ENCODE data around the gene LRRC8B.
"Not testable (repeated sequence)": the region's sequence is repeated elsewhere in the genome, so short reads cannot be mapped to it uniquely, and the experiment has no call there.

LRRC8B gene

DNA sequence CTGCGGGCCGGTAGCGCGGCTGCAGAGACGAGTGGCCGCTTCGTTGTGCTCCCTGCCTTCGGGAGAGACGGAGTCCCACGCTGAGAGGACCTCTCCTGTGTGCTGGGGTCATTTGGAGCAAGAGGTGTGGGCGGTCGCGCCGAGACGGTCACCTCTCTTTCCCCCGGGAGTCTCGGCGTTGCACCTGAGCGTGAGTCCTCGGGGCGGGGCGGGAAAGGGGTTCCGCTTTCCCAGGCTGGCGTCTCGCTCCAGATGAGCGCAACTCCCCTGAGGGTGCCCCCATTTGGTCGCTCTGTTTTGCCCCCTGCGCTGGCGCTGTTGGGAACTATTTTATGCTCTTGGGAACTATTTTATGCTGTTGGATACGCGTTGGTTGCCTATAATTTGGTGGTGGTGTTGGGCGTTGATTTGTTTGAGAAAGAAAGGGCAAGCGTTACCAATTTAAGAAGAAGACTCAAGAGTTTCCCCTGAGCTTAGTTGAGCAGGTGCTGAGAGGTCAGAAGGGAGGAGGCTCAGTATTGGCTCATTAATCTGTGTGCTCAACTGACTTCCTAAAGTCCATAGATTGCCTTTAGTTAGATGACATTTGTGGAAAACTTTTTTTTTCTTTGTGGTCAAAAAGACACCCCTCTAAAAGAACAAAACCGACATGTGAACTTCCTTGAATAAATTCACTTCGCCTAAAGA, 683 bp downstream of the LRRC8B start:
- DNase-seq, result peak; percentile 43 to 73 (median 54)

DNA sequence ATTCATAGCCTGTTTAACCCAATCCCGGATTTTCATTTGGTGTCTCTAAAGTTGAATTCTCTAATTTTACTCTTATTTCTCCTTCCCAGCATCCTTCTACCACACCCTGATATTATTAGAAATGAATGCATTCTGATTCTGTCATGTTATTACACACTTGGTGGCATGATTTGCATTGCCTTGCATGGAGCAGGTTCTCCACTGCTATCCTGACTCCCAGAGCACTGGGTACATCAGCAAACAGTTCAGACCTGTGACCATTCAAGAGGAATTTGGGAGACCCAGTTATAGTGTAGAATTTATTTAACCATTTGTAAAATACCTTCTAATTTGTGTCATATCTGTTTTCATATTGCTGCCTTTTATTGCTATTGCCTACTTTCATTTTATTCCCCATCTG, 2.6 kb downstream of the LRRC8B start:
- DNase-seq, result no peak

DNA sequence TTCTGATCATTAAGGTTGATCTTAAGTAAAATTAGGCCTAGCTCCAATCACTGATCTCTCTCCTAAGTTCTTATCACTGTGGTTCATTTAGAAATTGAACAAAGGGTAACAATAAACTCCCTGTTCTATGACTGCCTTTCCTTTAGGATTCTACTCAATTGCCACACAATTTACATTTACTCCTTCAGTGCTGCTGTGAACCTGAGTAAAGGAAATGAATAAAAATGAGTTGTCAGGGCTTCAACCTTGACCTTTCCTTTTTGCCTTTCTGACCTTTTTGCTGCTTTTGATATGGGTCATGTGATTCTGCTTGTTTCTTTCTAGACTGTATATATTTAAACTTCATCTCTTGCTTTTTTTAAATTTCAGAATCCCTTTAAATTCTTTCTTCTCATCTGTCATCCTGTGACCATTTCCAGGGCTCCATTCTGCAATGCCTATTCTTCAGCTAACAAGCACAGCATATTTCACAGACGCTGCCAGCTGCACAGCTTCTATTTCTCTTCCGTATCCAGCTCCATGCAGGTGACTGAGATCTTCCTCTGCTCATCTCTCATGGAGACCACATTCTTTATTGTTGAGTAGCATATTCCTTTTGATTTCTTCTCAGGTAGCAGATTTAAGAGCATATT, 3.2 kb downstream of the LRRC8B start:
- no peak for DNase-seq

DNA sequence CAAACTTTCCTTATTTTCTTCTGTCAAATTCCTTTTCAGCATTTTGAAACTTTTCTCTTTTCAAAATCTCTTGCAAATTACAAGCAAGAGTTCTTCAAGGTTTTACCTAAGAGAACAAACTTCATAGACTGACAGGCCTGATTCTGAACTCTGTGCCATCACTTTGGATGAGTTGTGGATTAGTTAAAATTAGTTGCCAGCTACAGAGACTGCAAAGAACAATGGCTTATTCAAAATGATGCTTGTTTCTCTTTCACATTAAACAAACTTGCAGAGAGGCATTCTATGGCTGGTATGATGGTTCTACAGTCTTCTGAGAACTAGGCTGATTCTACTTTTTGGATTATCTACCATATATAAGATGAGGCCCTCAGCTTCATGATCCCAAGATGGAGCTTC, 3.8 kb downstream of the LRRC8B start:
- no peak for DNase-seq

DNA sequence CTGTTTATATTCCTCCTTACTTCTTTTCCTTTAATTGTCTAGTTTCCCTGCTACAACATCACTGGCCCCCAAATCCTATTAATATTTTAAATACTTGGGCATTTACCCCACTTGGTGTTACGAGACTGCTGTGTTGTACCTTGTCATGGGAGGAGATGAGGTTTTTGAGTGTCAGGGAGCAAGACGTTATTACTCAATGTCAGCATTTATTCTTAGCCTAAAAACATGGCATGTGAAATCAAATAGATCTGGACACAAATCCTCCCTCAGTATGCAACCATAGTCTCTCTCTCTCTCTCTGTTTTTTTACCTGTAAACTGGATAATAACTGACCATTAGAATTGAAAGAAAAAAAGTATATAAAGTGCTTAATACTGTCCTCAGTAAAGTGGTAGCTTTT, 4.6 kb downstream of the LRRC8B start:
- DNase-seq, result no peak

DNA sequence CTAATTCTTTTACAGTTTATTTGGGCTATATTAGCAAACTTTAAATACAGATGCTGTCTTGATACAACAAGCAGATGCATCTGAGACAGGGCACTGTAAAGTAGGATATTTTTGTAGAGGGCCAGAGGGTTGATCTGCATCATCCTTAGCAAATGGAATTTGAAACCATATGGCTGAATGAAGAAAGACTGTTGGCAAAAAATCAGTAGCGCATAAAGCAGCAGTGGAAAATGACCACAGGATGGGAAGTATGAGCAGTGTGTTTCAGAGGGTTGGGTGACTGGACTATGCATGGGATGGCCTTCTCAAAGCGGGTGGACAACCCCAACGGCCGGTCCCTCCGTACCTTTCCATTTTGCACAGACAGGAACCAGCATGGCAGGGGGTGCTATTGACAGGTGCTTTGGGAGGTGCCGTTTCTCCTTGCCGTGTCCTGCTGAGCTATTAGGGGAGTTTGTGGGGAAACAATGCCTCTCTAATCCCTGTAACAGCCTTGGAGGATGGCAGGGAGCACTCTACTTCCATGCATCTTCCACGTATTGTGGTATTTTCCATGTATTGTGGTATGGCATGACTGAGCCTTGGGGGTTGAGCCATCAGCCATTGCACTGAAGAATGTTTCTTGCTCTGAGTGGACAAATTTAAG, 5.9 kb downstream of the LRRC8B start:
- DNase-seq, result no peak

DNA sequence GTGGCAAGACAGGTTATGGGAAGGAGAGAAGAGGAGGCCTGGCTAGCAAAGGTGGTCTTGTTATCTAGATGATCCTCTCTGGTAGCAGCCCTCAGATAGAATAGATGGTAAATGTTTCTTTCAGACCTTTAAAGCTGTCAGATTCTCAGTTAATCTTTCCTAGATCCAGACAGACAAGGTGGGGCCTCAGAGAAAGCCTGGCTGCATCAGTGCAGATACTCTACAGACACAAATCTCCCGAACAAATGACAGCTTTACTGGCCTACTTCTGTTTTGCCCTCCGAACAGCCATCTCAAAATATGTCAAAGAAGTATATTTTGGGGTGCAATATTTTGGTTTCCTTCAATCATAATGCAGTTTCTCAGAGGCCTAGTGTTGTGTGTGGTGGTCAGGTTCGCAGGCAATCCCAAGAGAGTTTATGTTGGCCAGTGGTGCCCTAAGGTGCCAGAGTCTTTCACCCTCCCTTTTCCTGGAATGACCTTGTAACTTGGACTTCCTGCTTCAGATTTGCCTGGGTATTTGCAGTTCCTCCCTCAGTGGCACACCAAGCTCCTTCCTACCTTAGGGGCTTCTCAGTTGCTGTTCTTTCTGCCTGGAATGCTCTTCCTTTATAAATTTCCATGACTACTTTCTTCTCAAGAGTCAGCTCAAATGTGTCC, 7.0 kb downstream of the LRRC8B start:
- DNase-seq, result no peak

DNA sequence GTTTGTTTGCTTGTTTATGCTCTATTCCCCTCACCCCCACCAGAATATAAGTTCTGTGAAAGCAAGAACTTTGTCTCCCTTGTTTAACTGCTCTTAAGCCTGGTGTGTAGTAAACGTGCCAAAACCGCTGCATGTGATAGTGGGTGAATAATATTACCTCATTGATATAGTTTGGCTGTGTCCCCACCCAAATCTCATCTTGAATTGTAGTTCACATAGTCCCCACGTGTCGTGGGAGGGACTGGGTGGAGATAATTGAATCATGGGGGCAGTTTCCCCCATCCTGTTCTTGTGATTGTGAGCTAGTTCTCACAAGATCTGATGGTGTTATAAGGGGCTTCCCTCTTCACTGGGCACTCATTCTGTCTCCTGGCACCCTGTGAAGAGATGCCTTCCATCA, 7.6 kb downstream of the LRRC8B start:
- no peak for DNase-seq

DNA sequence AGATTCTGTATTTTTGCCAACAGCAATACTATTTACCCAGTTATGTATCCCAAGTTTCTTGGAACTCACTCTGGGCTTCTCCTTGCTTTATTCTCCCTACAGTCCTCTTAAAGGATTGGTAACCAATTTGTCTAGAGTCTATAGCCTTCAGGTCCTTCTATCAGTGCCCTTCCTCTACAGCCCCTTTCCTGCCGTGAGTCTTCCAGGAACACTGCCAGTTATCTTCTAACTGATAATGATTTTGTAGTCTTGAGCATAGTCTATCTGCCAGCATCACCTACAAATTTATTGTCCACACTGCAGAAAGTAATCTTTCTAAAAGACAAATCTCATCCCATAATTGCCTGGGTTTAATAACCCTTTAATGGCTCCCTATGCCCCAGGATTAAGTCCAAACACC, 8.2 kb downstream of the LRRC8B start:
- DNase-seq, result no peak

DNA sequence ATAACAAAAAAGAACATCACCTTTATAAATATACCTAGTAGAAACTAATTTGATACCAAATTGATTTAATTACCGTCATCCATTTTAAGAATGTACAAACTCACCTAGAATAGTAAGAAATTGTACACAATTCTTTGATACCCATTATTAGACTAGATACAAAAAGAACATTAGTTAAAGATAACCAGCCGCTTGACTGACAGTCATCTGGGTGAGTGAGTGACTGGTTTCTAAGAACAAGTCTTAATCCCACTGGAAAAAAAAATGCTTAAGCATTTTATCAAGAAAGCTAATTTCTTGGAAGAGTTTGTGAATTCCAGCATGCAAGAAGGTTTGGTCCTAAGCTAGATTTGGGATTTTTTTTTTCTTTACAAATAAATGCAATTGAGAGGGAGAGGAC, 10.9 kb downstream of the LRRC8B start:
- DNase-seq, result no peak

DNA sequence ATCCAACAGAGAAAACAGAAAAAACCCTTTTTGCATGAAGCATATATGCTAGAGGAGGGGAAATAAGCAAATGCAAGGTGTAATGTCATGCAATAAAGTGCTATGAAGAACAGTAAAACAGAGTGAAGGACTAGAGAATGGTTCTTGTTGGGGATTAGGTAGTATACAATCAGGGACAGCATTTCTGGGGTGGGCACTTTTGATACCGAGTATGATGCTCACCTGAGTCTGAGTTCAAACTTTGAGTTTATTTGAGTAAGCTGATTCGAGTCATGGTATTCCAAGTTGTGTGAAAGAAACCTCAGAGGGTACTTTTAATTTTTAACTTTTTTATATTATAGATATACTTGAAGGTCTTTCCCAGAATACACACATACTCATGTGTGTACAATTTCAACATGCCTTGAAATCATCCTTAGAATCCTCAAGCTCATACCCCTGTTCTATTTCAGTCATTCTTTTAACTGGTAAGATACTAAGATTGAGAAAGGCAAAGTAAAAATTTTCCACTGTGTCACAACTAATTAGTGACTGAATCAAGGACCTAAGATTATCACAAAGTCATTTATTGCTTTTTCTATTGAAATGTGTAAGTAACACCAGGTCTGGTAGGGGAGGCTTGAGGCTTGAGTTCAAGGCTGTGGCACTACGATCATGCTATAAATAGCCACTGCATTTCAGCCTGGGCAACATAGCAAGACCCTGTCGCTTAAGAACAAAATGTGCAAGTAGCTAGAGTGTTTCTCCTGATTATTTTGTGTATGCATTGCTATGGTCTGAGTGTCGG, 12.1 kb downstream of the LRRC8B start:
- DNase-seq, result no peak

DNA sequence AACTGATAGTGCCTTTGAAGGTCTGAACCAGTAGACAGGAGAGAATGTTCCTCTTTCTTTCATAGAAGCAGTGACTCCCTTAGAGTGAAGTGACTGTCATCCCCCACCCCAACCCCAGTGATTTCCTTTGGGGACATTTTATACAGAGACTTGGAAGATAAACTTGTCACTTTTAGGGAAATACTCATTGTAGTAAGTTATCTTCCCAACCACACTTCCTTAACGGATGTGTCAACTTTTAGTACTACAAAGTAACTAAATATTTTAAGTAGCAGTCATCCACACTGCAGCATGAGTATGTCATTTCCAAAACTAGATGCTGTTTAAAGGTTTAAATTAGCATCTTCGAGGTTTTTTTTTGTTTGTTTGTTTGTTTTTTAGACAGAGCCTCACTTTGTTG, 13.7 kb downstream of the LRRC8B start:
- peak in 3 of 4 experiments; percentile 22 to 38 (median 35) for DNase-seq

DNA sequence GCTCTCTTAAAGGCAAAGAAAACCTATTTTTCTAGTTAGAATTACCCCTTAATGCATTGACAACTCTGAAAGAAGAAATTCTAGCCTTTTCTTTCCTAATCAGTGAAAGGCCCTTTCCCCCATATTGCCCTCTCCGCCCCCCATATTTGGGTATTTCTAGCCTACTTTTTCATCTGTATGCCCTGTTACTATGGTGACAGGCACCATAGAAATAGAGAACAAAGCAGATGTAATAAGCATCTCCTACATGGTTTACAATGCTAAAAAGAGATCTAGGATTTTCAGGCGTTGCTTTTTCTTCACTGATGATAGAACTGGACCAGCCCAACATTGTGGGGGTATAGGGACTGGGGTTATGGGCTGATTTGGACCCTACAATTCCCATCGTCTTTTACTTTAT, 14.5 kb downstream of the LRRC8B start:
- no peak for DNase-seq

DNA sequence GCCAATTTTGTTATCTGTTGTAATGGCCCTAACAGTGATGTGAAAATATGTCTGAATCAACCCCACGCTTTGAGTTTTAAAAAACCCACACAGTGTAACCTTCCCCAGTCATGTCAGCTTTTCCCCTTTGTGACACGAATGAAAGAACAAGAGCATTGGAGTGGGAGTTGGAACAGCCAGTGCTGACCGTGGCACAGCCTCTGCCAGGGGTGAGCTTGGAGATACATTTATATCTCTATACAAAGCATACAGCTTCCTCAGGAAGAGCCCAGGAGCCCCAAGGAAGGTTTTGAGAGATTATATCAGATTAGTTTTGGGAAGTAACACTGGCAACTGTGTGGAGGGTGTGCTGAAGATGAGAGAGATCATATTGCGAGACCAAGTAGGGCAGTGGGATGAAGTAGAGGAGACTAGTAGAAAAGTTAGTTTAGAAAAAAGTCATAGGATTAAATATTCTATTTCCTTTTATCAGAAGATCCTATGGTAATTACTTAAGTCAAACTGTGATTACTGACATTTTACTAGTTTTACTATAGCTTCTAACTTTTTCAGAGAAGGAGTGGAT, 15.9 kb downstream of the LRRC8B start:
- peak; percentile 59 to 81 (median 70) for DNase-seq

DNA sequence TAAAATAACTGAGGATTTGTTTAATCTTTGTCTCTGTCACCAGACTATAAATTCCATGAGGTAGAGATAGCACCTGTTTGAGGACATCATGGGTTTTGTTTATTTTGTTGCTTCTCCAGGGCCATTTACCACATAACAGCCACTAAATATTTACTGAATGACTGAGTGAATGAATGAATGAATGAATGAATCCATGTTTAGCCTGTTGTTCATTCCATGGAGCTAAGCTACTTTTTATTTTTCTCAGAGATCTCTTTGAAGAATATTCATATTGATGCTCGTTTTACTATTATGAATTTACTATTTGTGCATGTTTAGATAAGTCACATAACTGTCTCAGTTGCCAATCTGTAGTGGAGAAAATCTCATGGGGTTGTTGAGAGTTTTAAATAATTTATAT, 17.7 kb downstream of the LRRC8B start:
- DNase-seq, result no peak

DNA sequence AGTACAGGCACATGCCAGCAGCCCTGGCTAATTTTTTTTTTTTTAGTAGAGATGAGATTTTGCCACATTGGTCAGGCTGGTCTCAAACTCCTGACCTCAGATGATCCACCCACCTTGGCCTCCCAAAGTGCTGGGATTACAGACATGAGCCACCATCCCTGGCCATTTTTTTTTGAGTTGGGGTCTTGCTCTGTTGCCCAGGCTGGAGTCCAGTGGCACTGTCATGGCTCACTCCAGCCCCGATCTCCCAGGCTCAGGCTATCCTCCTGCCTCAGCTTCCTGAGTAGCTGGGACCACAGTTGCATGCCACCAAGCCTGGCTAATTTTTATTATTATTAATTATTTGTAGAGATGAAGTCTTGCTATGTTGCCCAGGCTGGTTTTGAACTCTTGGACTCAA, 19.0 kb downstream of the LRRC8B start:
- DNase-seq, result not testable (repeated sequence)

DNA sequence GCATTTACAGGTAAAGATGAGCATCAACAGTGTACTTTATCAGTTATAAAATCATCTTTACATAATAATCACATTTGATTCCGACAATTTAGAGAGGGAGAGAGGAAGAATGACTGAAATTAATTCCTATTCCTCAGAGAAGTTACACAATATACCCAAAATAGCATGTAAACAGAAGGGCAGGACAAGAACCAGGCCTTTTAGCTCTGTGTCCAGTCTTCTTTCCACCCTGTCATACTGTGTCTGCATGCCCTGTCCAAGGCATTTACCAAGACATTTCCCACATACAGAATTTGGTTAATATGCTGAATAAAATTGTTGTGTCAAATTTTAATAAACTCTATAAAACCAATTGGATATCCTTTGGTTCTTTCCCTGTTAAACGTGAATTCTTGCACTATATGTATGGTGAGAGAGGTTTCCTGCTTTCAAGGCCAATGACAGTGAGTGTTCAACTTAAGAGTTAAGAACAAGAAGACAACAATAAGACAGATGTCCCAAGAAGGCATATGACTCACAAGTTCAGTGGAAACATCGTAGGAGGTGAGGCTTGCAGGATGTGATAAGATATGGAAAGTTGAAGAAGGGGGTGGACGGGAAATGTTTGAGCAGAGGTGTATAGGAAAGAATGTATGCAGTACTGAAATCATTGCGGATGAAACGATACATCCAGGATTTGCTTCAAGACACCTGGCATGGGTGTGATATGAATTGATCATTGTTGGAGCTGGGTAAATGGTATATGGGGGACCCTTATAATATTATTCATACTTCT, 20.8 kb downstream of the LRRC8B start:
- peak; percentile 41 to 79 (median 63) for DNase-seq

DNA sequence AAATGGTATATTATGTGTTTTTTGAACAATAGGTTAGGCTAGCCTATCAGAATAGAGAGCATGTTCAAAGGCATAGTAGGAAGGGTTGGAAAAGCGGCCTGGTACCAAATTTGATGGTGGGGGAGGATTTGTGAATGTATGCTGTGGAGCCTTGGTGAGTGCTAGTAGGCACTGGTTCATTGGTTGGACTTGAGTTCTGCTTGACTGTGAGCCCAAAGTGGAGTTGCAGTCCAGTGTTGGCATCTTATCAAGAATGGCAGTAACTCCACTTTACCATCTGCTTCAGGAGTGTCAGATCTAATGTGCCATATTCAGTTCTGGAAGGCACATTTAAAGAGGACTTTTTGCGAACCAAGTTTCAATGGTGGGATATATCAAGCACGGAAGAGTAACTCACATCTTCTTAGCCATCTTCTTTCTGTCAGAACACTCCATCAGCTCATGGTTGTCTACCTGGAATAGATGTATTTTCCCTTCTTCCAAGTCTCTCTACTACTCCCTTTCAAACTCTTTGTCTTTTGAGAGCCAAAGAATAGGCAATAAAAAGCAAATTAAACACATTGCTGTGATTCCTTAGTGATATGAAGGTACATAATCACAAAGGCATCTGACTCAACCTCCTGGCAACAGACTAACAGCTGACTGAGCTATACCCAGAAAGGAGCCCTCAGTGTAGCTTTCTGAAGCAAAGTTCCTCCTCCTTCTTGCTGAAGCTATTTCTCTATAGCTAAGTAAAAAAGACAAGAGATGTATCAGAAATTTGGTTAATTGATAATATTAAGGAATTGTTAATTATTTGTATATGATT, 21.7 kb downstream of the LRRC8B start:
- DNase-seq, result peak; percentile 28 to 59 (median 46)

DNA sequence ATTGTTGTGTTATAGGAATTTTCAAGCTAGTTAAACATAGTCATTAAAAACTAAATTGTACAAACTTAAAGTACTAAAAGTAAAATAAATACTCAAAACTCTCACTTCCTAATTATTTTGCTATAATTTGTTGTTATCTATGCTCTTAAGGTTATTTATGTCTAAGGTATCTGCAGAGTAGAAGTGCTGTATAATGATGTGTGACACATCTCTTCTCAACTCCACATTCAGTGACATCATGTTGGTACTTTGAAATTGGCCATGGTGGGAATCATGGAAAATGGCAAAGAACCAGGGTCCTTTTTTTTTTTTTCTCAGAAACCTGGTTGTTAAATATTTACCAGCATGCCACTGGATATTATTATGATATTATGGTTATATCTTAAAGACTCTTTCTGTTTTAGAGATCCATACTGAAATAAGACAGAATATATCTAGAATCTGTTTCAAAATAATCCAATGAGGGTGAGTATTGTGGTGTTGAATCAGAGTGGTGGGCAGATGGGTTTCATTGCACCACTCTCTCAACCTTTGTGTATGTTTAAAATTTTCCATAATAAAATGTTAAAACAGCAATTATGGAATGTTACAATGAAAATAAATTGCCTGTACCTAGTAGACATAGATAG, 22.4 kb downstream of the LRRC8B start:
- peak in 1 of 4 experiments; percentile 16 for DNase-seq

DNA sequence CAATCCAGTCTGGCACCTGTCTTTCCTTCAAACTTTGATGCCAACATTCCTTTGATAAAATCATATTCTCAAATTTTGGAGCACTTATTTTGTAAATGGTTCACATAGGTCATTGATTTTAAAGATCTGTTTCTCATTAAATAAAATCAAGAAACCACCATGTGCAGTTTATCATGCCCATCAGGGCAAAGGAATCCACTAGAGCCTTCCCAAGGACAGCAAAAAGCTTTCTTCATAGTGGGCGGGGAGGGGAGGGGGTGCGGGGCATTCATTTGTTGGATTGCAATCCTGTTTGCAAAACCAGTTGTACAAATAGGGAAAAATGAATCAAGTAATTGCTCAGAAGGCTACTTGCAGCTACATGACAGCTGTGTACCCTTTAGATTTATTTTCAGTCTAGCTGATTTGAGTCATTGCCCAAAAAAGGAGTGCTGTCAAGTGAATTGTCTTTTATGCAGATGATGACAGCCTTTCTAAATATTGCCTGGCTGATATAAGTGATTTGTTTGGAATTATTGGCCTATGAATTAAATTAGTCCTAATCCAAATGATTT, 23.0 kb downstream of the LRRC8B start:
- DNase-seq, result peak; percentile 19 to 74 (median 47)
